Heart left ventricle (tissue), 16 donors: ENCODE results near the gene PTPN9. TPM values are rescaled to one million over a fixed set of nuclear protein-coding genes. Genes with fewer than 3 reads are reported as not detected.

Experiments
- ATAC-seq, 4 donors: fragments of 200-7000 bp; cut with Tn5 transposase; one replicate each; pipeline ENCODE4 v1.9.1; 2020 to 2022; ENCODE audit warnings: moderate library complexity in 4 of 4, mild to moderate bottlenecking in 3 of 4, moderate number of reproducible peaks in 1 of 4
- DNase-seq, 5 donors: peaks; one replicate each; pipeline ENCODE4 v3.0.0-alpha.2; 2020
- H3K27ac ChIP-seq, 12 donors: fragments of 200-600 bp; sonication (generic) in 4 of 12; one replicate each; pipeline versions ENCODE4 v1.5.0 to v1.8.0; 2016 to 2022; ENCODE audit warnings: mild to moderate bottlenecking in 2 of 12
- H3K27me3 ChIP-seq, 9 donors: fragments of 200-600 bp; sonication (generic) in 2 of 9; one replicate each; pipeline versions ENCODE4 v1.5.1 to v1.8.0; 2016 to 2022; ENCODE audit warnings: mild to moderate bottlenecking in 3 of 9
- H3K36me3 ChIP-seq, 9 donors: fragments of 200-600 bp; sonication (generic) in 2 of 9; one replicate each; pipeline versions ENCODE4 v1.5.0 to v1.8.0; 2018 to 2022; ENCODE audit warnings: mild to moderate bottlenecking in 2 of 9
- H3K4me1 ChIP-seq, 12 donors: fragments of 200-600 bp; sonication (generic) in 4 of 12; one replicate each; pipeline versions ENCODE4 v1.5.0 to v1.8.0; 2016 to 2022; ENCODE audit warnings: mild to moderate bottlenecking in 3 of 12
- H3K4me3 ChIP-seq, 12 donors: fragments of 200-600 bp; sonication (generic) in 4 of 12; one replicate each; pipeline versions ENCODE4 v1.5.0 to v1.8.0; 2017 to 2022; ENCODE audit warnings: mild to moderate bottlenecking in 9 of 12, moderate library complexity in 4 of 12
- H3K9me3 ChIP-seq, 12 donors: fragments of 200-600 bp; sonication (generic) in 4 of 12; one replicate each; pipeline versions ENCODE4 v1.5.0 to v1.8.0; 2016 to 2022; ENCODE audit warnings: mild to moderate bottlenecking in 1 of 12
- CTCF ChIP-seq, 12 donors: fragments of 200-600 bp; sonication (generic) in 4 of 12; IDR thresholded peaks; one replicate each; pipeline versions ENCODE4 v1.5.0 to v1.8.0; 2018 to 2022; ENCODE audit warnings: antibody characterized with exemption in 12 of 12, mild to moderate bottlenecking in 5 of 12
- POLR2A ChIP-seq, 2 donors: fragments of 450-650 bp; IDR thresholded peaks; one replicate each; pipeline ENCODE4 v1.6.1; 2017; ENCODE audit warnings: antibody characterized with exemption in 2 of 2, mild to moderate bottlenecking in 2 of 2, moderate library complexity in 2 of 2
- WGBS, 4 donors: extraction: QIAGEN DNeasy Blood & Tissue Kit in 2 of 4; methylation state at CpG; one replicate each; pipeline versions ENCODE4 v1.1.5 to v1.1.7; 2013 to 2018; 5-methylcytosine and 5-hydroxymethylcytosine counted together
- intact Hi-C, 10 donors: fragments of 100-400 bp; cut with DNase I; formaldehyde crosslinking; loops; one replicate each; pipeline versions ENCODE4 v1.11.1 to v1.14.2; 2022
- polyA plus RNA-seq, 2 donors: library from polyadenylated mRNA; stranded (reverse); fragments of 200-250 nt; gene quantifications; one replicate each; pipeline ENCODE4 v1.2.3, GENCODE V29; 2013
- total RNA-seq, 9 donors: library from RNA; depleted of rRNA in 2 of 9; stranded (reverse); fragments of >200 nt in 2 of 9; fragmentation: NEBNext Ultra II Directional in 3 of 9; extraction: Animal tissue kit (Norgen Biotek cat#: 25700) in 3 of 9; gene quantifications; one replicate each; pipeline versions ENCODE4 v1.1.0 to v1.2.4, GENCODE V29; 2016 to 2023
- donor health status: ischemic (EF 13 %, LVEDD 7.1; RV severe dilation, severe dysfunction).
- donor health status: healthy with polysubstance abuse.
- donor health status: DM: no; HTN: yes; CAD: no.
- donor health status: DM: no; HTN: no; CAD: no.
- donor health status: ischemic (EF 25% LVEDD 6.9; RV normal size, moderate dysfunction).
- donor health status: ischemic (EF 25% LVEDD 5.7; RV mildly dilated, moderate dysfunction).
- donor health status: healthy.
- donor health status: DM: yes; HTN: yes; CAD: no.
- donor health status: ischemic (EF 35%, LVEDD 5.7; RV mildly dilated, moderate dysfunction).
- donor health status: nonischemic (EF 11% LVEDD 7.7; RV severe dilation, severe dysfunction).
- donor health status: DM: yes; HTN: yes; CAD: no.
- donor health status: PGD.
- donor health status: ischemic (EF 29% LVEDD 5.4; RV normal size, mild dysfunction).
- donor health status: nonischemic (EF 23%, LVEDD 6.1; RV moderate dilation, normal function).

PTPN9 gene
- total and polyA plus RNA-seq, 11 donors = 2.4 to 16.8 (median 7.7) TPM

- no peaks in the 10 kb centered on the region for H3K27me3 ChIP-seq
- ATAC-seq = peak; percentile 65 to 76 (median 76)
- peak; percentile 74 to 84 (median 83) for DNase-seq
- WGBS, 4 donors = 44 to 62% (median 54%) methylated on average over 7 of the region's 7 CpGs
- peak in 8 of 12 donors; percentile 13 to 46 (median 22) for TF ChIP-seq CTCF (IDR thresholded peaks at IDR 0.05)
- TF ChIP-seq POLR2A (IDR thresholded peaks at IDR 0.05) = no peak
- H3K4me1 ChIP-seq = peaks cover 0 to 30% (median 19%) of the 10 kb centered on the region in 12 donors
- H3K36me3 ChIP-seq = peaks cover 0 to 47% (median 42%) of the 10 kb centered on the region in 9 donors
- H3K27ac ChIP-seq = peak overlapping the region; percentile 35 to 85 (median 71)
- intact Hi-C loops = loop anchor here in 4 of 10 donors (5.0 to 10.0 kb wide), 5 partner anchors 39 to 254 kb away; partner anchors contain the start of genes MAN2C1 (in 2 of the 4), PTPN9 (in 1 of the 4) and SIN3A (in 1 of the 4)
- H3K4me3 ChIP-seq = peak overlapping the region in 9 of 12 donors; percentile 2 to 42 (median 22)
- H3K9me3 ChIP-seq = no peaks in the 10 kb centered on the region
Observed at GRCh38 chr15:75620841-75621391, 41.8 kb upstream of the PTPN9 start.

GRCh38 chr15:75620058-75620820, 41.1 kb upstream of the PTPN9 start:
- peak overlapping the region; percentile 35 to 85 (median 71) for H3K27ac ChIP-seq
- WGBS, 4 donors = 42 to 48% (median 45%) methylated on average over 4 of the region's 4 CpGs
- H3K36me3 ChIP-seq = peaks cover 0 to 54% (median 47%) of the 10 kb centered on the region in 9 donors
- no peaks in the 10 kb centered on the region for H3K27me3 ChIP-seq
- TF ChIP-seq CTCF (IDR thresholded peaks at IDR 0.05) (no peak), POLR2A (IDR thresholded peaks at IDR 0.05) (no peak)
- DNase-seq (peak in 4 of 5 donors; percentile 52 to 62 (median 57)), ATAC-seq (peak; percentile 58 to 70 (median 60))
- intact Hi-C loops = loop anchor here in 4 of 10 donors (5.0 to 10.0 kb wide), 5 partner anchors 38 to 253 kb away; partner anchors contain the start of genes MAN2C1 (in 2 of the 4), PTPN9 (in 1 of the 4) and SIN3A (in 1 of the 4)
- H3K4me1 ChIP-seq = peaks cover 0 to 29% (median 19%) of the 10 kb centered on the region in 12 donors
- H3K4me3 ChIP-seq = peak overlapping the region in 9 of 12 donors; percentile 2 to 42 (median 22)
- no peaks in the 10 kb centered on the region for H3K9me3 ChIP-seq

- Histone ChIP-seq H3K9me3 (no peaks in the 10 kb centered on the region), H3K27me3 (no peaks in the 10 kb centered on the region), H3K27ac (no peak overlapping the region), H3K36me3 (peaks cover 0 to 89% (median 82%) of the 10 kb centered on the region in 9 donors), H3K4me3 (no peak overlapping the region), H3K4me1 (peaks cover 0 to 26% (median 16%) of the 10 kb centered on the region in 12 donors)
- intact Hi-C loops = loop anchor here in 2 of 10 donors (10.0 kb wide), 2 partner anchors 58 to 142 kb away; no protein-coding TSS in a partner anchor
- ATAC-seq (no peak), DNase-seq (no peak)
- TF ChIP-seq CTCF (IDR thresholded peaks at IDR 0.05) (no peak), POLR2A (IDR thresholded peaks at IDR 0.05) (no peak)
Observed at GRCh38 chr15:75616766-75617165, 37.7 kb upstream of the PTPN9 start.
